HepG2 (cell line): ENCODE data around the gene EVA1A. TPM values are rescaled to one million over a fixed set of nuclear protein-coding genes. Genes with fewer than 3 reads are reported as not detected.

ENCODE experiments used
- ATRX ChIP-seq: sonication (generic); formaldehyde crosslinking; IDR thresholded peaks from 2 replicates; pipeline ENCODE4 v1.4.0; 2020; ENCODE audit warnings: missing genetic modification reagents, borderline replicate concordance
- MED1 ChIP-seq: sonication (generic); formaldehyde crosslinking; IDR thresholded peaks from 2 replicates; pipeline ENCODE4 v1.4.0; 2020; ENCODE audit warnings: missing genetic modification reagents
- NCOA2 ChIP-seq: sonication (generic); formaldehyde crosslinking; IDR thresholded peaks from 2 replicates; pipeline ENCODE4 v1.8.0; 2022; ENCODE audit warnings: inconsistent platforms
- NFKB2 ChIP-seq: sonication (generic); formaldehyde crosslinking; IDR thresholded peaks from 2 replicates; pipeline ENCODE4 v1.4.0; 2020; ENCODE audit warnings: missing genetic modification reagents, borderline replicate concordance
- NFYC ChIP-seq: IDR thresholded peaks from 2 replicates; pipeline ENCODE4 v1.6.1; 2016; ENCODE audit warnings: missing genetic modification reagents, missing compliant biosample characterization
- PAX8 ChIP-seq: sonication (generic); formaldehyde crosslinking; IDR thresholded peaks from 2 replicates; pipeline ENCODE4 v1.8.0; 2022; ENCODE audit warnings: mild to moderate bottlenecking, missing genetic modification reagents, borderline replicate concordance
- PHF5A ChIP-seq: IDR thresholded peaks from one replicate; pipeline ENCODE4 v1.6.1; 2018; ENCODE audit warnings: low read depth, missing genetic modification reagents; ENCODE audit not compliant: unreplicated experiment
- RFXANK ChIP-seq: IDR thresholded peaks from 2 replicates; pipeline ENCODE4 v1.6.1; 2016
- SNRNP70 ChIP-seq: fragments of 200-400 bp; formaldehyde crosslinking; IDR thresholded peaks from 2 replicates; pipeline ENCODE4 v1.6.1; 2017; ENCODE audit warnings: mild to moderate bottlenecking, low read depth, low read length, moderate library complexity
- YEATS4 ChIP-seq: sonication (generic); formaldehyde crosslinking; IDR thresholded peaks from 2 replicates; pipeline ENCODE4 v1.4.0; 2020; ENCODE audit warnings: missing genetic modification reagents, borderline replicate concordance
- ZBTB7A ChIP-seq: sonication (generic); formaldehyde crosslinking; IDR thresholded peaks from 2 replicates; pipeline ENCODE4 v1.8.0; 2022; ENCODE audit warnings: mild to moderate bottlenecking, missing genetic modification reagents
- ZKSCAN1 ChIP-seq: fragments of 150-350 bp; IDR thresholded peaks from 2 replicates; pipeline ENCODE4 v1.6.1; 2014; ENCODE audit warnings: low read length
- ZNF180 ChIP-seq: sonication (generic); formaldehyde crosslinking; IDR thresholded peaks from 2 replicates; pipeline ENCODE4 v1.4.0; 2020; ENCODE audit warnings: low read depth, missing genetic modification reagents, borderline replicate concordance
- ZNF230 ChIP-seq: sonication (generic); formaldehyde crosslinking; IDR thresholded peaks from 2 replicates; pipeline ENCODE4 v1.4.0; 2020; ENCODE audit warnings: mild to moderate bottlenecking, missing genetic modification reagents
- ZNF572 ChIP-seq: sonication (generic); formaldehyde crosslinking; IDR thresholded peaks from 2 replicates; pipeline ENCODE4 v1.5.1; 2020; ENCODE audit warnings: mild to moderate bottlenecking, missing genetic modification reagents
- polyA plus RNA-seq, 8 experiments: library from polyadenylated mRNA; depleted of rRNA in 3 of 8; stranded (reverse) in 7 of 8; unstranded in 1 of 8; fragments of >200 nt; fragmentation: Illumina TruSeq in 4 of 8; extraction: Trizol in 4 of 8; gene quantifications; 2 replicates each; pipeline versions ENCODE4 v1.2.1 to v1.2.3, GENCODE V29; 2011 to 2016; ENCODE audit warnings: low read depth in 4 of 8, missing spikeins in 1 of 8, mixed read lengths in 1 of 8; ENCODE audit not compliant: insufficient read depth in 1 of 8
- total RNA-seq, 5 experiments: library from RNA; depleted of rRNA; stranded (reverse); fragments of >200 nt; fragmentation: Illumina TruSeq; extraction: Trizol; gene quantifications; 2 replicates each; pipeline ENCODE4 v1.2.3, GENCODE V29; 2016; ENCODE audit warnings: low read depth in 1 of 5
- TF ChIP-seq, protein P1 (sequence below): sonication (generic); formaldehyde crosslinking; IDR thresholded peaks from 2 replicates; pipeline ENCODE4 v1.5.1; 2020; ENCODE audit warnings: mild to moderate bottlenecking, moderate library complexity, missing genetic modification reagents
- TF ChIP-seq, protein P2 (sequence below): sonication (generic); formaldehyde crosslinking; IDR thresholded peaks from 2 replicates; pipeline ENCODE4 v1.5.0; 2020; ENCODE audit warnings: missing genetic modification reagents
- TF ChIP-seq, protein P3 (sequence below): sonication (generic); formaldehyde crosslinking; IDR thresholded peaks from 2 replicates; pipeline ENCODE4 v1.4.0; 2020; ENCODE audit warnings: missing genetic modification reagents
- TF ChIP-seq, protein P4 (sequence below): sonication (generic); formaldehyde crosslinking; IDR thresholded peaks from 2 replicates; pipeline ENCODE4 v1.4.0; 2020; ENCODE audit warnings: missing genetic modification reagents, borderline replicate concordance
- TF ChIP-seq, protein P5 (sequence below): sonication (generic); formaldehyde crosslinking; IDR thresholded peaks from 2 replicates; pipeline ENCODE4 v1.9.0; 2021; ENCODE audit warnings: missing genetic modification reagents, borderline replicate concordance
- TF ChIP-seq, protein P6 (sequence below): sonication (generic); formaldehyde crosslinking; IDR thresholded peaks from 2 replicates; pipeline ENCODE4 v1.4.0; 2020; ENCODE audit warnings: missing genetic modification reagents, low read depth, mild to moderate bottlenecking, borderline replicate concordance

EVA1A gene
- total and polyA plus RNA-seq, 2 of the 13 experiments (the other 11 are each of a cell fraction or from before 2014, with no cell fraction given): 57.5 to 57.8 TPM

DNA sequence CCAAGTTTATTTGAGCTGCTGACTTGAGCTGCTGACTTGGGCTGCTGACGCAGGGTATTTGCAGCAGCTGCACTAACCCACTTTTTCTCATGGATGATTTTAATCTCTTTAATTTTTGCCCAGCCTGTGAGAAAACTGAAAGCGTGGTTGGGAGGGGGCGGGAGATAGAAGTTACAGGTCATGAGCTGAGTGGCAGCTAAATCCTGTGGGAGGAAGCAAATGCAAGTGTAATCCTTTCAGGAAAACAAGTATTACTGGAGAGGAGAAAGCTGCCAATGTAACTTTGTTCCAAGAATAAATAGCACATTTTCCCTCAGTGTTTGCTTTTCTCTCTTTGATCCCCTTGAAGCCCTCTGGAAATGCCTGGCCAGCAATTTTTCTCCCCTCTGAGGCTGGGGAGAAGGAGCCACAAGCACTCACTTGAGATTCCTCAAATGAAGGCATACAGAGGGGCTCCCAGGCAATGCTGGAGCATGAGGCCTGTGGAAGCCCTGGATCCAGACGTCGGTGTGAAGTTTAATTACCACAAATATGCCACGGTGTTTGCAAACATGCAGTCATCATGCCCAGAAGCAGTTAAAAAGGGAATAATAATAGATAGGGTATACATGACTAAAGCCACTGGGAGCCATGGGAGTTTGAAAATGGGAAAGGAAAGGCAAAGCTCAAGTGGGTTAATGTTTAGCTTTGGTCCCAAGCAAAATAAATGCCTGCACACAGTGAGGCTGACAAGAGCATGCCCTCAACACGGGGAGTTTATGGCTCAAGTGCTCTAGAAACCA, 10.4 kb upstream of the EVA1A start (continued):
- no peak for TF ChIP-seq NFKB2
- TF ChIP-seq, protein P1, sequence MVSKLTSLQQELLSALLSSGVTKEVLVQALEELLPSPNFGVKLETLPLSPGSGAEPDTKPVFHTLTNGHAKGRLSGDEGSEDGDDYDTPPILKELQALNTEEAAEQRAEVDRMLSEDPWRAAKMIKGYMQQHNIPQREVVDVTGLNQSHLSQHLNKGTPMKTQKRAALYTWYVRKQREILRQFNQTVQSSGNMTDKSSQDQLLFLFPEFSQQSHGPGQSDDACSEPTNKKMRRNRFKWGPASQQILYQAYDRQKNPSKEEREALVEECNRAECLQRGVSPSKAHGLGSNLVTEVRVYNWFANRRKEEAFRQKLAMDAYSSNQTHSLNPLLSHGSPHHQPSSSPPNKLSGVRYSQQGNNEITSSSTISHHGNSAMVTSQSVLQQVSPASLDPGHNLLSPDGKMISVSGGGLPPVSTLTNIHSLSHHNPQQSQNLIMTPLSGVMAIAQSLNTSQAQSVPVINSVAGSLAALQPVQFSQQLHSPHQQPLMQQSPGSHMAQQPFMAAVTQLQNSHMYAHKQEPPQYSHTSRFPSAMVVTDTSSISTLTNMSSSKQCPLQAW (CRISPR knock-in tag): peak; percentile 94
- TF ChIP-seq ZNF180 (CRISPR knock-in tag): no peak
- TF ChIP-seq SNRNP70: no peak
- TF ChIP-seq, protein P2, sequence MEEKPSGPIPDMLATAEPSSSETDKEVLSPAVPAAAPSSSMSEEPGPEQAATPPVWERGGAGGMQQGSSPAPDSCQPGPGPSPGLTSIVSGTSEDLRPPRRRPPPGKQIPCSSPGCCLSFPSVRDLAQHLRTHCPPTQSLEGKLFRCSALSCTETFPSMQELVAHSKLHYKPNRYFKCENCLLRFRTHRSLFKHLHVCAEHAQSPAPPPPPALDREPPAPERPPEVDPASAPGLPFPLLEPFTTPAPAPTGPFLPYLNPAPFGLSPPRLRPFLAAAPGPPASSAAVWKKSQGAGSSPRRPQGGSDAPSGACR (CRISPR knock-in tag): no peak; the same call in 1 of the 2 replicates
- TF ChIP-seq NCOA2 (CRISPR knock-in tag): peak; percentile 89
- no peak; the same call in 1 of the 2 replicates for TF ChIP-seq RFXANK (CRISPR knock-in tag)
- TF ChIP-seq ZKSCAN1: peak; percentile 95
- 0 out of 2 replicates have a peak, but pooled peaks have one; percentile 64 for TF ChIP-seq ZNF572 (CRISPR knock-in tag)
- TF ChIP-seq PHF5A (CRISPR knock-in tag): peak; percentile 36
- peak; percentile 95 for TF ChIP-seq MED1
- TF ChIP-seq ZNF230 (CRISPR knock-in tag): no peak
- TF ChIP-seq, protein P3, sequence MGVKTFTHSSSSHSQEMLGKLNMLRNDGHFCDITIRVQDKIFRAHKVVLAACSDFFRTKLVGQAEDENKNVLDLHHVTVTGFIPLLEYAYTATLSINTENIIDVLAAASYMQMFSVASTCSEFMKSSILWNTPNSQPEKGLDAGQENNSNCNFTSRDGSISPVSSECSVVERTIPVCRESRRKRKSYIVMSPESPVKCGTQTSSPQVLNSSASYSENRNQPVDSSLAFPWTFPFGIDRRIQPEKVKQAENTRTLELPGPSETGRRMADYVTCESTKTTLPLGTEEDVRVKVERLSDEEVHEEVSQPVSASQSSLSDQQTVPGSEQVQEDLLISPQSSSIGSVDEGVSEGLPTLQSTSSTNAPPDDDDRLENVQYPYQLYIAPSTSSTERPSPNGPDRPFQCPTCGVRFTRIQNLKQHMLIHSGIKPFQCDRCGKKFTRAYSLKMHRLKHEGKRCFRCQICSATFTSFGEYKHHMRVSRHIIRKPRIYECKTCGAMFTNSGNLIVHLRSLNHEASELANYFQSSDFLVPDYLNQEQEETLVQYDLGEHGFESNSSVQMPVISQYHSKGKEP (CRISPR knock-in tag): no peak
- TF ChIP-seq, protein P4, sequence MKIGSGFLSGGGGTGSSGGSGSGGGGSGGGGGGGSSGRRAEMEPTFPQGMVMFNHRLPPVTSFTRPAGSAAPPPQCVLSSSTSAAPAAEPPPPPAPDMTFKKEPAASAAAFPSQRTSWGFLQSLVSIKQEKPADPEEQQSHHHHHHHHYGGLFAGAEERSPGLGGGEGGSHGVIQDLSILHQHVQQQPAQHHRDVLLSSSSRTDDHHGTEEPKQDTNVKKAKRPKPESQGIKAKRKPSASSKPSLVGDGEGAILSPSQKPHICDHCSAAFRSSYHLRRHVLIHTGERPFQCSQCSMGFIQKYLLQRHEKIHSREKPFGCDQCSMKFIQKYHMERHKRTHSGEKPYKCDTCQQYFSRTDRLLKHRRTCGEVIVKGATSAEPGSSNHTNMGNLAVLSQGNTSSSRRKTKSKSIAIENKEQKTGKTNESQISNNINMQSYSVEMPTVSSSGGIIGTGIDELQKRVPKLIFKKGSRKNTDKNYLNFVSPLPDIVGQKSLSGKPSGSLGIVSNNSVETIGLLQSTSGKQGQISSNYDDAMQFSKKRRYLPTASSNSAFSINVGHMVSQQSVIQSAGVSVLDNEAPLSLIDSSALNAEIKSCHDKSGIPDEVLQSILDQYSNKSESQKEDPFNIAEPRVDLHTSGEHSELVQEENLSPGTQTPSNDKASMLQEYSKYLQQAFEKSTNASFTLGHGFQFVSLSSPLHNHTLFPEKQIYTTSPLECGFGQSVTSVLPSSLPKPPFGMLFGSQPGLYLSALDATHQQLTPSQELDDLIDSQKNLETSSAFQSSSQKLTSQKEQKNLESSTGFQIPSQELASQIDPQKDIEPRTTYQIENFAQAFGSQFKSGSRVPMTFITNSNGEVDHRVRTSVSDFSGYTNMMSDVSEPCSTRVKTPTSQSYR: no peak
- TF ChIP-seq ATRX (CRISPR knock-in tag): no peak
- no peak for TF ChIP-seq PAX8 (CRISPR knock-in tag)
- TF ChIP-seq NFYC (CRISPR knock-in tag): peak; percentile 22; the same call in 1 of the 2 replicates
- peak; percentile 71 for TF ChIP-seq YEATS4 (CRISPR knock-in tag)
- TF ChIP-seq, protein P5, sequence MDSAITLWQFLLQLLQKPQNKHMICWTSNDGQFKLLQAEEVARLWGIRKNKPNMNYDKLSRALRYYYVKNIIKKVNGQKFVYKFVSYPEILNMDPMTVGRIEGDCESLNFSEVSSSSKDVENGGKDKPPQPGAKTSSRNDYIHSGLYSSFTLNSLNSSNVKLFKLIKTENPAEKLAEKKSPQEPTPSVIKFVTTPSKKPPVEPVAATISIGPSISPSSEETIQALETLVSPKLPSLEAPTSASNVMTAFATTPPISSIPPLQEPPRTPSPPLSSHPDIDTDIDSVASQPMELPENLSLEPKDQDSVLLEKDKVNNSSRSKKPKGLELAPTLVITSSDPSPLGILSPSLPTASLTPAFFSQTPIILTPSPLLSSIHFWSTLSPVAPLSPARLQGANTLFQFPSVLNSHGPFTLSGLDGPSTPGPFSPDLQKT: no peak
- TF ChIP-seq ZBTB7A: no peak
- TF ChIP-seq, protein P6, sequence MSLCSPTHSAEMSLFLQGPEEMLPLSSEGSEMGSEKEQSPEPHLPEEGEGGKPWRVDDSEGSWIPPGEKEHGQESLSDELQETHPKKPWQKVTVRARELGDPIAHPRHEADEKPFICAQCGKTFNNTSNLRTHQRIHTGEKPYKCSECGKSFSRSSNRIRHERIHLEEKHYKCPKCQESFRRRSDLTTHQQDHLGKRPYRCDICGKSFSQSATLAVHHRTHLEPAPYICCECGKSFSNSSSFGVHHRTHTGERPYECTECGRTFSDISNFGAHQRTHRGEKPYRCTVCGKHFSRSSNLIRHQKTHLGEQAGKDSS (CRISPR knock-in tag): no peak
